HepG2 (cell line): Measurements from ENCODE around the gene GPT2. TPM values are rescaled to one million over a fixed set of nuclear protein-coding genes. Genes with fewer than 3 reads are reported as not detected.
A peak's percentile ranks its signal among the peaks of the same experiment; 100 is the strongest.

ENCODE experiments used
- ATF7 ChIP-seq, 2 experiments: fragments of 450-650 bp in 1 of 2; sonication (generic) in 1 of 2; formaldehyde crosslinking in 1 of 2; IDR thresholded peaks; 2 replicates each; pipeline versions ENCODE4 v1.4.0 to v1.6.1; 2016 to 2020; ENCODE audit warnings: antibody characterized with exemption in 1 of 2, mild to moderate bottlenecking in 1 of 2, missing genetic modification reagents in 1 of 2
- CREB1 ChIP-seq, 2 experiments: fragments of 450-650 bp in 1 of 2; IDR thresholded peaks; 2 replicates each; pipeline ENCODE4 v1.6.1; 2016 to 2017; ENCODE audit warnings: control low read depth in 1 of 2, mild to moderate bottlenecking in 1 of 2, missing compliant biosample characterization in 1 of 2, missing genetic modification characterization in 1 of 2
- ETV6 ChIP-seq: sonication (generic); formaldehyde crosslinking; conservative IDR thresholded peaks from 2 replicates; pipeline ENCODE4 v1.4.0; 2020; ENCODE audit warnings: missing genetic modification reagents
- HNRNPK ChIP-seq: fragments of 200-400 bp; formaldehyde crosslinking; IDR thresholded peaks from 2 replicates; pipeline ENCODE4 v1.6.1; 2018; ENCODE audit warnings: low read length, low read depth, moderate library complexity, mild to moderate bottlenecking; ENCODE audit not compliant: poor library complexity, severe bottlenecking
- ISL2 ChIP-seq: sonication (generic); formaldehyde crosslinking; IDR thresholded peaks from 2 replicates; pipeline ENCODE4 v1.5.0; 2020; ENCODE audit warnings: missing genetic modification reagents
- JDP2 ChIP-seq: sonication (generic); formaldehyde crosslinking; IDR thresholded peaks from 2 replicates; pipeline ENCODE4 v1.8.1; 2022; ENCODE audit warnings: missing genetic modification reagents, borderline replicate concordance
- MTA1 ChIP-seq: sonication (generic); formaldehyde crosslinking; IDR thresholded peaks from 2 replicates; pipeline ENCODE4 v1.4.0; 2020; ENCODE audit warnings: missing genetic modification reagents, mild to moderate bottlenecking, borderline replicate concordance
- MXI1 ChIP-seq: IDR thresholded peaks from 3 replicates; pipeline ENCODE4 v1.6.1; 2012; ENCODE audit warnings: low read depth, low read length, inconsistent platforms, borderline replicate concordance
- SCMH1 ChIP-seq: sonication (generic); formaldehyde crosslinking; IDR thresholded peaks from 2 replicates; pipeline ENCODE4 v1.9.0; 2021; ENCODE audit warnings: missing genetic modification reagents, mild to moderate bottlenecking, borderline replicate concordance
- SNRNP70 ChIP-seq: fragments of 200-400 bp; formaldehyde crosslinking; IDR thresholded peaks from 2 replicates; pipeline ENCODE4 v1.6.1; 2017; ENCODE audit warnings: mild to moderate bottlenecking, low read depth, low read length, moderate library complexity
- THAP11 ChIP-seq: IDR thresholded peaks from 2 replicates; pipeline ENCODE4 v1.6.1; 2016; ENCODE audit warnings: missing biosample characterization, missing genetic modification reagents
- ZFX ChIP-seq: sonication (generic); formaldehyde crosslinking; IDR thresholded peaks from 2 replicates; pipeline ENCODE4 v1.4.0; 2020; ENCODE audit warnings: mild to moderate bottlenecking, low read depth, missing genetic modification reagents, moderate library complexity
- polyA plus RNA-seq, 8 experiments: library from polyadenylated mRNA; depleted of rRNA in 3 of 8; stranded (reverse) in 7 of 8; unstranded in 1 of 8; fragments of >200 nt; fragmentation: Illumina TruSeq in 4 of 8; extraction: Trizol in 4 of 8; gene quantifications; 2 replicates each; pipeline versions ENCODE4 v1.2.1 to v1.2.3, GENCODE V29; 2011 to 2016; ENCODE audit warnings: low read depth in 4 of 8, missing spikeins in 1 of 8, mixed read lengths in 1 of 8; ENCODE audit not compliant: insufficient read depth in 1 of 8
- total RNA-seq, 5 experiments: library from RNA; depleted of rRNA; stranded (reverse); fragments of >200 nt; fragmentation: Illumina TruSeq; extraction: Trizol; gene quantifications; 2 replicates each; pipeline ENCODE4 v1.2.3, GENCODE V29; 2016; ENCODE audit warnings: low read depth in 1 of 5
- TF ChIP-seq, protein P1 (sequence below): sonication (generic); formaldehyde crosslinking; IDR thresholded peaks from 2 replicates; pipeline ENCODE4 v1.4.0; 2020; ENCODE audit warnings: mild to moderate bottlenecking, missing genetic modification reagents, borderline replicate concordance
- TF ChIP-seq, protein P2 (sequence below): IDR thresholded peaks from 2 replicates; pipeline ENCODE4 v1.6.1; 2016; ENCODE audit warnings: missing genetic modification reagents, missing compliant biosample characterization
- TF ChIP-seq, protein P3 (sequence below): sonication (generic); formaldehyde crosslinking; IDR thresholded peaks from 2 replicates; pipeline ENCODE4 v1.5.1; 2020; ENCODE audit warnings: missing genetic modification reagents, mild to moderate bottlenecking, borderline replicate concordance
- TF ChIP-seq, protein P4 (sequence below): sonication (generic); formaldehyde crosslinking; IDR thresholded peaks from 2 replicates; pipeline ENCODE4 v1.4.0; 2020; ENCODE audit warnings: missing genetic modification reagents, borderline replicate concordance
- TF ChIP-seq, protein P5 (sequence below): IDR thresholded peaks from 2 replicates; pipeline ENCODE4 v1.6.1; 2016; ENCODE audit warnings: missing compliant biosample characterization, missing genetic modification reagents, borderline replicate concordance
- TF ChIP-seq, protein P6 (sequence below): sonication (generic); formaldehyde crosslinking; IDR thresholded peaks from 2 replicates; pipeline ENCODE4 v1.4.0; 2020; ENCODE audit warnings: missing genetic modification reagents

The GPT2 gene
- total and polyA plus RNA-seq, 2 of the 13 experiments (the other 11 are each of a cell fraction or from before 2014, with no cell fraction given) = 138 to 267 TPM

DNA sequence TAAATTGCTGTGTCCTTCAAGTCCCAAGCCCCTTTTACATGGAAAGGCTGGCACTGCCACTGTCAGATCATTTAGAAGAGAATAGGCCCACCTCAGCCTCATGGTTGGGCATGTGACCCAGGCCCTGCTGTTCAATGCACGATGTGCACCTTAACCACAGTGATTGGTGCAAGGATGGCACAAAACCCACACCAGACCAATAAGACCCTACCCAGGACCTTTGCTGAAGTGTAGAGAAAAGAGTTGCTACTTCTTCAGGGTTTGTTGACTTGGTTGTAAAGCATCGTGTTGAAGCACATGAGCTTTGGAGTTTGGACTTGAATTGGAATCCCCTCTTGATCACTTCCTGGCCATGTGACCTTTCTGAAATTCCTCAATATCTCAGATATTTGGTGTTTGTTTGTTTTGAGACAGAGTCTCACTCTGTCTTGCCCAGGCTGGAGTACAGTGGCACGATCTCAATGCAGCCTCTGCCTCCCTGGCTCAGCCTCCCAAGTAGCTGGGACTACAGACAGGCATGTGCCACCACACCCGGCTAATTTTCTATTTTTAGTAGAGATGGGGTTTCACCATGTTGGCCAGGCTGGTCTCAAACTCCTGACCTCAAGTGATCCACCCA, 64.5 kb downstream of the GPT2 start (continued):
- TF ChIP-seq, protein P1, sequence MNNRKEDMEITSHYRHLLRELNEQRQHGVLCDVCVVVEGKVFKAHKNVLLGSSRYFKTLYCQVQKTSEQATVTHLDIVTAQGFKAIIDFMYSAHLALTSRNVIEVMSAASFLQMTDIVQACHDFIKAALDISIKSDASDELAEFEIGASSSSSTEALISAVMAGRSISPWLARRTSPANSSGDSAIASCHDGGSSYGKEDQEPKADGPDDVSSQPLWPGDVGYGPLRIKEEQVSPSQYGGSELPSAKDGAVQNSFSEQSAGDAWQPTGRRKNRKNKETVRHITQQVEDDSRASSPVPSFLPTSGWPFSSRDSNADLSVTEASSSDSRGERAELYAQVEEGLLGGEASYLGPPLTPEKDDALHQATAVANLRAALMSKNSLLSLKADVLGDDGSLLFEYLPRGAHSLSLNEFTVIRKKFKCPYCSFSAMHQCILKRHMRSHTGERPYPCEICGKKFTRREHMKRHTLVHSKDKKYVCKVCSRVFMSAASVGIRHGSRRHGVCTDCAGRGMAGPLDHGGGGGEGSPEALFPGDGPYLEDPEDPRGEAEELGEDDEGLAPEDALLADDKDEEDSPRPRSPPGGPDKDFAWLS (CRISPR knock-in tag) = no peak
- TF ChIP-seq MTA1 (CRISPR knock-in tag) = no peak
- no peak for TF ChIP-seq HNRNPK
- no peak for TF ChIP-seq SCMH1
- peak; percentile 57 for TF ChIP-seq ZFX
- no peak for TF ChIP-seq JDP2 (CRISPR knock-in tag)
- no peak for TF ChIP-seq SNRNP70
- TF ChIP-seq, protein P2, sequence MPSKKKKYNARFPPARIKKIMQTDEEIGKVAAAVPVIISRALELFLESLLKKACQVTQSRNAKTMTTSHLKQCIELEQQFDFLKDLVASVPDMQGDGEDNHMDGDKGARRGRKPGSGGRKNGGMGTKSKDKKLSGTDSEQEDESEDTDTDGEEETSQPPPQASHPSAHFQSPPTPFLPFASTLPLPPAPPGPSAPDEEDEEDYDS (CRISPR knock-in tag) = no peak
- TF ChIP-seq, protein P3, sequence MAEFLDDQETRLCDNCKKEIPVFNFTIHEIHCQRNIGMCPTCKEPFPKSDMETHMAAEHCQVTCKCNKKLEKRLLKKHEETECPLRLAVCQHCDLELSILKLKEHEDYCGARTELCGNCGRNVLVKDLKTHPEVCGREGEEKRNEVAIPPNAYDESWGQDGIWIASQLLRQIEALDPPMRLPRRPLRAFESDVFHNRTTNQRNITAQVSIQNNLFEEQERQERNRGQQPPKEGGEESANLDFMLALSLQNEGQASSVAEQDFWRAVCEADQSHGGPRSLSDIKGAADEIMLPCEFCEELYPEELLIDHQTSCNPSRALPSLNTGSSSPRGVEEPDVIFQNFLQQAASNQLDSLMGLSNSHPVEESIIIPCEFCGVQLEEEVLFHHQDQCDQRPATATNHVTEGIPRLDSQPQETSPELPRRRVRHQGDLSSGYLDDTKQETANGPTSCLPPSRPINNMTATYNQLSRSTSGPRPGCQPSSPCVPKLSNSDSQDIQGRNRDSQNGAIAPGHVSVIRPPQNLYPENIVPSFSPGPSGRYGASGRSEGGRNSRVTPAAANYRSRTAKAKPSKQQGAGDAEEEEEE = no peak
- no peak; the same call in 2 of the 3 replicates for TF ChIP-seq MXI1
- no peak for TF ChIP-seq ISL2 (CRISPR knock-in tag)
- TF ChIP-seq THAP11 (CRISPR knock-in tag) = peak; percentile 51; the same call in 1 of the 2 replicates
- TF ChIP-seq CREB1 (IDR thresholded peaks at IDR 0.05) = no peak
- TF ChIP-seq CREB1 (CRISPR knock-in tag; IDR thresholded peaks at IDR 0.05) = no peak
- TF ChIP-seq ETV6 (CRISPR knock-in tag) = no peak
- TF ChIP-seq, protein P4, sequence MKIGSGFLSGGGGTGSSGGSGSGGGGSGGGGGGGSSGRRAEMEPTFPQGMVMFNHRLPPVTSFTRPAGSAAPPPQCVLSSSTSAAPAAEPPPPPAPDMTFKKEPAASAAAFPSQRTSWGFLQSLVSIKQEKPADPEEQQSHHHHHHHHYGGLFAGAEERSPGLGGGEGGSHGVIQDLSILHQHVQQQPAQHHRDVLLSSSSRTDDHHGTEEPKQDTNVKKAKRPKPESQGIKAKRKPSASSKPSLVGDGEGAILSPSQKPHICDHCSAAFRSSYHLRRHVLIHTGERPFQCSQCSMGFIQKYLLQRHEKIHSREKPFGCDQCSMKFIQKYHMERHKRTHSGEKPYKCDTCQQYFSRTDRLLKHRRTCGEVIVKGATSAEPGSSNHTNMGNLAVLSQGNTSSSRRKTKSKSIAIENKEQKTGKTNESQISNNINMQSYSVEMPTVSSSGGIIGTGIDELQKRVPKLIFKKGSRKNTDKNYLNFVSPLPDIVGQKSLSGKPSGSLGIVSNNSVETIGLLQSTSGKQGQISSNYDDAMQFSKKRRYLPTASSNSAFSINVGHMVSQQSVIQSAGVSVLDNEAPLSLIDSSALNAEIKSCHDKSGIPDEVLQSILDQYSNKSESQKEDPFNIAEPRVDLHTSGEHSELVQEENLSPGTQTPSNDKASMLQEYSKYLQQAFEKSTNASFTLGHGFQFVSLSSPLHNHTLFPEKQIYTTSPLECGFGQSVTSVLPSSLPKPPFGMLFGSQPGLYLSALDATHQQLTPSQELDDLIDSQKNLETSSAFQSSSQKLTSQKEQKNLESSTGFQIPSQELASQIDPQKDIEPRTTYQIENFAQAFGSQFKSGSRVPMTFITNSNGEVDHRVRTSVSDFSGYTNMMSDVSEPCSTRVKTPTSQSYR (CRISPR knock-in tag) = peak; percentile 30; the same call in 1 of the 2 replicates
- TF ChIP-seq, protein P5, sequence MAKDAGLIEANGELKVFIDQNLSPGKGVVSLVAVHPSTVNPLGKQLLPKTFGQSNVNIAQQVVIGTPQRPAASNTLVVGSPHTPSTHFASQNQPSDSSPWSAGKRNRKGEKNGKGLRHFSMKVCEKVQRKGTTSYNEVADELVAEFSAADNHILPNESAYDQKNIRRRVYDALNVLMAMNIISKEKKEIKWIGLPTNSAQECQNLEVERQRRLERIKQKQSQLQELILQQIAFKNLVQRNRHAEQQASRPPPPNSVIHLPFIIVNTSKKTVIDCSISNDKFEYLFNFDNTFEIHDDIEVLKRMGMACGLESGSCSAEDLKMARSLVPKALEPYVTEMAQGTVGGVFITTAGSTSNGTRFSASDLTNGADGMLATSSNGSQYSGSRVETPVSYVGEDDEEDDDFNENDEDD (CRISPR knock-in tag) = no peak; the same call in 1 of the 2 replicates
- TF ChIP-seq ATF7 (IDR thresholded peaks at IDR 0.05) = no peak
- no peak for TF ChIP-seq ATF7 (CRISPR knock-in tag; IDR thresholded peaks at IDR 0.05)
- TF ChIP-seq, protein P6, sequence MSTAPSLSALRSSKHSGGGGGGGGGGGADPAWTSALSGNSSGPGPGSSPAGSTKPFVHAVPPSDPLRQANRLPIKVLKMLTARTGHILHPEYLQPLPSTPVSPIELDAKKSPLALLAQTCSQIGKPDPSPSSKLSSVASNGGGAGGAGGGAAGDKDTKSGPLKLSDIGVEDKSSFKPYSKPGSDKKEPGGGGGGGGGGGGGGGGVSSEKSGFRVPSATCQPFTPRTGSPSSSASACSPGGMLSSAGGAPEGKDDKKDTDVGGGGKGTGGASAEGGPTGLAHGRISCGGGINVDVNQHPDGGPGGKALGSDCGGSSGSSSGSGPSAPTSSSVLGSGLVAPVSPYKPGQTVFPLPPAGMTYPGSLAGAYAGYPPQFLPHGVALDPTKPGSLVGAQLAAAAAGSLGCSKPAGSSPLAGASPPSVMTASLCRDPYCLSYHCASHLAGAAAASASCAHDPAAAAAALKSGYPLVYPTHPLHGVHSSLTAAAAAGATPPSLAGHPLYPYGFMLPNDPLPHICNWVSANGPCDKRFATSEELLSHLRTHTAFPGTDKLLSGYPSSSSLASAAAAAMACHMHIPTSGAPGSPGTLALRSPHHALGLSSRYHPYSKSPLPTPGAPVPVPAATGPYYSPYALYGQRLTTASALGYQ (CRISPR knock-in tag) = no peak
